Measurements from ENCODE around the gene SKA2.

GRCh38 chr17:59067756-59068155, 87.2 kb downstream of the SKA2 start:
- TF ChIP-seq CTCF (conservative IDR thresholded peaks at IDR 0.05 in 1 of 2, IDR thresholded peaks at IDR 0.05 in 1 of 2; ENCODE audit: low read depth in 1 of 2, low read length in 2 of 2): no peak
- no peak for TF ChIP-seq EZH2 (IDR thresholded peaks at IDR 0.05; ENCODE audit: low read length, missing control alignments)

Measured in fibroblast of lung (primary cell).